SK-N-MC (cell line): Measurements from ENCODE around the gene LRMDA.

Source experiments
- EZH2 ChIP-seq: fragments of 200-600 bp; sonication (generic); IDR thresholded peaks from one replicate; pipeline ENCODE4 v1.6.1; 2017; ENCODE audit warnings: antibody characterized with exemption
- POLR2AphosphoS5 ChIP-seq: IDR thresholded peaks from 2 replicates; pipeline ENCODE4 v1.6.1; 2012; ENCODE audit warnings: mild to moderate bottlenecking, low read depth, low read length, borderline replicate concordance

- no peak for TF ChIP-seq EZH2
- no peak for TF ChIP-seq POLR2AphosphoS5
Measured at GRCh38 chr10:75424571-75424970, 6.9 kb upstream of the LRMDA start.
